Bronchial epithelial cell (primary cell): Measurements from ENCODE around the gene SPNS2. TPM values are rescaled to one million over a fixed set of nuclear protein-coding genes. Genes with fewer than 3 reads are reported as not detected.

Experiments used
- DNase-seq: peaks from one replicate; pipeline ENCODE4 v3.0.0-alpha.2; 2010; ENCODE audit warnings: low read depth
- FAIRE-seq: peaks from 2 replicates; lab custom pipeline; 2011; peaks lifted over from hg19 to GRCh38; lab: Jason Lieb, UNC
- H3K27me3 ChIP-seq: 2 replicates; pipeline ENCODE4 v1.5.1; 2011; ENCODE audit warnings: low read length; ENCODE audit not compliant: control insufficient read depth, insufficient read depth
- H3K36me3 ChIP-seq: 2 replicates; pipeline ENCODE4 v1.5.1; 2011; ENCODE audit warnings: low read length; ENCODE audit not compliant: control insufficient read depth, insufficient read depth
- H3K4me3 ChIP-seq: 2 replicates; pipeline ENCODE4 v1.5.1; 2011; ENCODE audit warnings: mild to moderate bottlenecking, low read depth, low read length, control low read depth
- CTCF ChIP-seq: IDR thresholded peaks from 2 replicates; pipeline ENCODE4 v1.5.1; 2011; ENCODE audit warnings: mild to moderate bottlenecking, moderate library complexity, low read length, control low read depth, inconsistent platforms; ENCODE audit not compliant: insufficient read depth, severe bottlenecking
- total RNA-seq: library from RNA; depleted of rRNA; stranded (reverse); fragments of >200 nt; gene quantifications from 2 replicates; pipeline ENCODE4 v1.2.1, GENCODE V29; 2014

Gene SPNS2
- total RNA-seq, 1 donor from 2014 or later = 3.9 TPM

GRCh38 chr17:4490109-4490591, 8.5 kb upstream of the SPNS2 start:
- no peaks in the 10 kb centered on the region for H3K27me3 ChIP-seq
- no peak overlapping the region for H3K4me3 ChIP-seq
- peak; percentile 22 for DNase-seq
- FAIRE-seq = no peak
- no peak for TF ChIP-seq CTCF
- H3K36me3 ChIP-seq = no peaks in the 10 kb centered on the region

GRCh38 chr17:4490637-4491061, 8.0 kb upstream of the SPNS2 start:
- no peaks in the 10 kb centered on the region for H3K36me3 ChIP-seq
- DNase-seq (peak; percentile 54), FAIRE-seq (peak; percentile 93)
- no peak overlapping the region for H3K4me3 ChIP-seq
- H3K27me3 ChIP-seq = no peaks in the 10 kb centered on the region
- no peak for TF ChIP-seq CTCF

GRCh38 chr17:4492721-4493561, 5.7 kb upstream of the SPNS2 start:
- DNase-seq (peak; percentile 90), FAIRE-seq (peak; percentile 100)
- Histone ChIP-seq H3K36me3 (no peaks in the 10 kb centered on the region), H3K27me3 (no peaks in the 10 kb centered on the region), H3K4me3 (no peak overlapping the region)
- no peak for TF ChIP-seq CTCF

- H3K4me3 ChIP-seq = no peak overlapping the region
- FAIRE-seq (no peak), DNase-seq (peak; percentile 35)
- peaks cover 19% of the 10 kb centered on the region for H3K27me3 ChIP-seq
- TF ChIP-seq CTCF = no peak
- no peaks in the 10 kb centered on the region for H3K36me3 ChIP-seq
These were observed 1.4 kb upstream of the SPNS2 start for GRCh38 chr17:4497101-4497824.

GRCh38 chr17:4499431-4500190, 930 bp downstream of the SPNS2 start:
- Histone ChIP-seq H3K27me3 (peaks cover 19% of the 10 kb centered on the region), H3K36me3 (no peaks in the 10 kb centered on the region), H3K4me3 (no peak overlapping the region)
- FAIRE-seq (no peak), DNase-seq (no peak)
- no peak for TF ChIP-seq CTCF
